SH-SY5Y (cell line): Measurements from ENCODE around the gene CAPN1.

ENCODE experiments used
- GATA2 ChIP-seq: IDR thresholded peaks from 2 replicates; pipeline ENCODE4 v1.6.1; 2011; ENCODE audit warnings: mild to moderate bottlenecking, low read depth, low read length
- GATA3 ChIP-seq: IDR thresholded peaks from 2 replicates; pipeline ENCODE4 v1.6.1; 2011; ENCODE audit warnings: low read depth, mild to moderate bottlenecking, low read length, moderate library complexity

DNA sequence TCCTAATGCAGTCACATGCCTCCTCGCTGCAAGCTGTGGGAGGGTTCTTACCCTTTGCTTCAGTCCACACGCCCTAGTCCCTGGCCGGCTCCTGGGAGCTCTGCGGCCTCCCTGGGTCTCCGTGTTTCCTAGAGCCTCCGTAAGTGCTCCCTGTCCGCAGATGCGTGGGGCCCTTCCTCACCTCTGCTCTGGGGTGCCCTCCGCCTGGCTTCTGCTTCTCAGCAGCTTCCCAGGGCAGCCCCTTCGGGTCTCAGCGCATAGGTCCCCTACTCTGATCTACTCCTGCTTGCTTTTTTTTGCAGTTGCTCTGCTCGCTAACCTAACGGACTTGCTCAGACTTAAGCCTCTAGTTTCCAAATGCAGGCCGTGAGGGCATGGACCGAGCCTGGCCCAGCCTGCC is 22.4 kb downstream of the CAPN1 start:
- no peak for TF ChIP-seq GATA2
- no peak for TF ChIP-seq GATA3
